Mucosa of rectum (tissue), 2 donors: ENCODE data around the gene BCAT1.

Source experiments
- H3K27ac ChIP-seq, 2 donors: one replicate each; pipeline ENCODE4 v1.7.0; 2013; ENCODE audit warnings: inconsistent platforms in 2 of 2, low read depth in 2 of 2, low read length in 2 of 2
- H3K27me3 ChIP-seq, 2 donors: one replicate each; pipeline ENCODE4 v1.7.0; 2013; ENCODE audit warnings: low read length in 2 of 2; ENCODE audit not compliant: control insufficient read depth in 2 of 2, insufficient read depth in 2 of 2
- H3K36me3 ChIP-seq, 2 donors: one replicate each; pipeline ENCODE4 v1.7.0; 2013; ENCODE audit warnings: low read length in 2 of 2; ENCODE audit not compliant: control insufficient read depth in 2 of 2, insufficient read depth in 2 of 2
- H3K4me1 ChIP-seq, 2 donors: one replicate each; pipeline ENCODE4 v1.7.0; 2013; ENCODE audit warnings: low read length in 2 of 2, mild to moderate bottlenecking in 1 of 2; ENCODE audit not compliant: control insufficient read depth in 2 of 2, insufficient read depth in 2 of 2
- H3K4me3 ChIP-seq, 2 donors: one replicate each; pipeline ENCODE4 v1.7.0; 2013; ENCODE audit warnings: low read length in 2 of 2
- H3K9ac ChIP-seq, 2 donors: one replicate each; pipeline ENCODE4 v1.7.0; 2013; ENCODE audit warnings: low read length in 2 of 2, low read depth in 1 of 2, mild to moderate bottlenecking in 1 of 2
- H3K9me3 ChIP-seq, 2 donors: one replicate each; pipeline ENCODE4 v1.7.0; 2013; ENCODE audit warnings: low read length in 2 of 2; ENCODE audit not compliant: control insufficient read depth in 2 of 2
- donor health status: healthy.
- donor health status: Normal muscosa, but diverticular disease.

BCAT1 gene

GRCh38 chr12:24848941-24849477 lies 99.9 kb downstream of the BCAT1 start:
- Histone ChIP-seq H3K4me1 (no peaks in the 10 kb centered on the region), H3K4me3 (no peak overlapping the region), H3K27ac (no peak overlapping the region), H3K9ac (no peak overlapping the region), H3K9me3 (no peaks in the 10 kb centered on the region), H3K36me3 (no peaks in the 10 kb centered on the region), H3K27me3 (no peaks in the 10 kb centered on the region)

- Histone ChIP-seq H3K27me3 (no peaks in the 10 kb centered on the region), H3K4me3 (no peak overlapping the region), H3K9ac (no peak overlapping the region), H3K36me3 (no peaks in the 10 kb centered on the region), H3K9me3 (no peaks in the 10 kb centered on the region), H3K27ac (no peak overlapping the region), H3K4me1 (no peaks in the 10 kb centered on the region)
Measured at GRCh38 chr12:24846689-24847088, 102.2 kb downstream of the BCAT1 start.

- Histone ChIP-seq H3K36me3 (no peaks in the 10 kb centered on the region), H3K27me3 (no peaks in the 10 kb centered on the region), H3K4me1 (no peaks in the 10 kb centered on the region), H3K9ac (no peak overlapping the region), H3K4me3 (no peak overlapping the region), H3K9me3 (no peaks in the 10 kb centered on the region), H3K27ac (no peak overlapping the region)
Measured at GRCh38 chr12:24845615-24846014, 103.3 kb downstream of the BCAT1 start.

- Histone ChIP-seq H3K9ac (no peak overlapping the region), H3K4me1 (peaks cover 0 to 9% of the 10 kb centered on the region in 2 donors), H3K4me3 (no peak overlapping the region), H3K36me3 (no peaks in the 10 kb centered on the region), H3K27ac (no peak overlapping the region), H3K27me3 (no peaks in the 10 kb centered on the region), H3K9me3 (no peaks in the 10 kb centered on the region)
Measured at GRCh38 chr12:24840046-24840800, 108.7 kb downstream of the BCAT1 start.

- Histone ChIP-seq H3K4me3 (no peak overlapping the region), H3K9ac (no peak overlapping the region), H3K9me3 (no peaks in the 10 kb centered on the region), H3K27me3 (no peaks in the 10 kb centered on the region), H3K4me1 (peaks cover 0 to 9% of the 10 kb centered on the region in 2 donors), H3K36me3 (no peaks in the 10 kb centered on the region), H3K27ac (peak overlapping the region; percentile 32 to 36)
Measured at GRCh38 chr12:24839268-24839791, 109.6 kb downstream of the BCAT1 start.

- no peaks in the 10 kb centered on the region for H3K27me3 ChIP-seq
- H3K9ac ChIP-seq, result no peak overlapping the region
- no peak overlapping the region for H3K4me3 ChIP-seq
- H3K4me1 ChIP-seq, result peaks cover 0 to 9% of the 10 kb centered on the region in 2 donors
- no peaks in the 10 kb centered on the region for H3K36me3 ChIP-seq
- H3K27ac ChIP-seq, result peak overlapping the region; percentile 32 to 51
- no peaks in the 10 kb centered on the region for H3K9me3 ChIP-seq
Measured at GRCh38 chr12:24838531-24838950, 110.4 kb downstream of the BCAT1 start.

GRCh38 chr12:24835377-24835776 lies 113.5 kb downstream of the BCAT1 start:
- Histone ChIP-seq H3K9me3 (no peaks in the 10 kb centered on the region), H3K27me3 (no peaks in the 10 kb centered on the region), H3K4me1 (peaks cover 0 to 9% of the 10 kb centered on the region in 2 donors), H3K4me3 (no peak overlapping the region), H3K27ac (no peak overlapping the region), H3K36me3 (no peaks in the 10 kb centered on the region), H3K9ac (no peak overlapping the region)

GRCh38 chr12:24833513-24833912 lies 115.4 kb downstream of the BCAT1 start:
- H3K27me3 ChIP-seq, result no peaks in the 10 kb centered on the region
- peaks cover 0 to 4% of the 10 kb centered on the region in 2 donors for H3K4me1 ChIP-seq
- no peak overlapping the region for H3K9ac ChIP-seq
- H3K4me3 ChIP-seq, result no peak overlapping the region
- H3K36me3 ChIP-seq, result no peaks in the 10 kb centered on the region
- H3K9me3 ChIP-seq, result no peaks in the 10 kb centered on the region
- no peak overlapping the region for H3K27ac ChIP-seq

- H3K9me3 ChIP-seq, result no peaks in the 10 kb centered on the region
- no peaks in the 10 kb centered on the region for H3K36me3 ChIP-seq
- no peak overlapping the region for H3K4me3 ChIP-seq
- H3K27me3 ChIP-seq, result no peaks in the 10 kb centered on the region
- no peaks in the 10 kb centered on the region for H3K4me1 ChIP-seq
- no peak overlapping the region for H3K27ac ChIP-seq
- no peak overlapping the region for H3K9ac ChIP-seq
Measured at GRCh38 chr12:24823808-24824515, 124.9 kb downstream of the BCAT1 start.
